NCI-H510A (cell line): ENCODE data around the gene TRPM3.

Source experiments
- DNase-seq: peaks from one replicate; lab custom pipeline; 2025; lab: John Stamatoyannopoulos, UW

TRPM3 gene

GRCh38 chr9:70609011-70609410 lies 512.4 kb downstream of the TRPM3 start:
- no peak for DNase-seq

- no peak for DNase-seq
Measured at GRCh38 chr9:70607926-70608325, 513.5 kb downstream of the TRPM3 start.

GRCh38 chr9:70607329-70607728 lies 514.1 kb downstream of the TRPM3 start:
- DNase-seq: no peak

- DNase-seq: no peak
Measured at GRCh38 chr9:70603020-70603411, 518.4 kb downstream of the TRPM3 start.

GRCh38 chr9:70602321-70603019 lies 519.0 kb downstream of the TRPM3 start:
- no peak for DNase-seq

GRCh38 chr9:70601000-70601951 lies 520.1 kb downstream of the TRPM3 start:
- DNase-seq: peak; percentile 55

GRCh38 chr9:70600506-70600905 lies 520.9 kb downstream of the TRPM3 start:
- no peak for DNase-seq

GRCh38 chr9:70597886-70598285 lies 523.5 kb downstream of the TRPM3 start:
- DNase-seq: no peak

GRCh38 chr9:70595211-70595610 lies 526.2 kb downstream of the TRPM3 start:
- no peak for DNase-seq

- no peak for DNase-seq
Measured at GRCh38 chr9:70594386-70594944, 527.0 kb downstream of the TRPM3 start.

GRCh38 chr9:70593241-70593640 lies 528.2 kb downstream of the TRPM3 start:
- DNase-seq: no peak

GRCh38 chr9:70590315-70590677 lies 531.1 kb downstream of the TRPM3 start:
- no peak for DNase-seq

GRCh38 chr9:70589571-70590314 lies 531.7 kb downstream of the TRPM3 start:
- DNase-seq: no peak

GRCh38 chr9:70588999-70589398 lies 532.4 kb downstream of the TRPM3 start:
- no peak for DNase-seq

- DNase-seq: no peak
Measured at GRCh38 chr9:70588381-70588780, 533.0 kb downstream of the TRPM3 start.

GRCh38 chr9:70587201-70587600 lies 534.2 kb downstream of the TRPM3 start:
- DNase-seq: no peak

- no peak for DNase-seq
Measured at GRCh38 chr9:70586476-70586875, 534.9 kb downstream of the TRPM3 start.

GRCh38 chr9:70581955-70582350 lies 539.5 kb downstream of the TRPM3 start:
- no peak for DNase-seq

- no peak for DNase-seq
Measured at GRCh38 chr9:70581214-70581954, 540.0 kb downstream of the TRPM3 start.

- DNase-seq: no peak
Measured at GRCh38 chr9:70580606-70581195, 540.7 kb downstream of the TRPM3 start.

GRCh38 chr9:70579686-70580085 lies 541.7 kb downstream of the TRPM3 start:
- no peak for DNase-seq
